K562 (cell line): ENCODE results near the gene THBS1. TPM values are rescaled to one million over a fixed set of nuclear protein-coding genes. Genes with fewer than 3 reads are reported as not detected.

Experiments
- ADNP ChIP-seq: fragments of 200-800 bp; sonication (Bioruptor generic); IDR thresholded peaks from 2 replicates; pipeline ENCODE4 v1.6.1; 2016; ENCODE audit warnings: missing genetic modification characterization, missing compliant biosample characterization
- CHD7 ChIP-seq: fragments of 200-600 bp; sonication (generic); IDR thresholded peaks from one replicate; pipeline ENCODE4 v1.6.1; 2012; ENCODE audit warnings: mild to moderate bottlenecking, low read depth, low read length, inconsistent platforms
- E2F8 ChIP-seq: fragments of 450-650 bp; IDR thresholded peaks from 2 replicates; pipeline ENCODE4 v1.7.1; 2018; ENCODE audit warnings: mild to moderate bottlenecking, low read depth; ENCODE audit not compliant: partially characterized antibody
- HINFP ChIP-seq: fragments of 450-650 bp; conservative IDR thresholded peaks from 2 replicates; pipeline ENCODE4 v1.6.1; 2016; ENCODE audit warnings: missing genetic modification characterization, low read depth, mild to moderate bottlenecking, control low read depth, missing compliant biosample characterization
- SAFB2 ChIP-seq: fragments of 200-400 bp; formaldehyde crosslinking; IDR thresholded peaks from 2 replicates; pipeline ENCODE4 v1.6.1; 2018; ENCODE audit warnings: borderline replicate concordance, low read length, low read depth, moderate library complexity; ENCODE audit not compliant: severe bottlenecking
- ZNF224 ChIP-seq: sonication (generic); formaldehyde crosslinking; IDR thresholded peaks from 2 replicates; pipeline ENCODE4 v1.8.0; 2022; ENCODE audit warnings: mild to moderate bottlenecking, missing genetic modification reagents
- polyA plus RNA-seq, 8 experiments: library from polyadenylated mRNA; depleted of rRNA in 4 of 8; stranded (reverse) in 5 of 8; unstranded in 3 of 8; fragments of >200 nt; fragmentation: Nextera tagmentation in 2 of 8; fragmentation: Illumina TruSeq in 1 of 8; extraction: Ambion mirVana in 2 of 8; extraction: Trizol in 1 of 8; gene quantifications; 2 replicates each; pipeline versions ENCODE4 v1.2.1 to v1.2.3, GENCODE V29; 2011 to 2014; ENCODE audit warnings: inconsistent platforms in 1 of 8, missing spikeins in 1 of 8
- total RNA-seq, 7 experiments: library from RNA; depleted of rRNA in 6 of 7; stranded (reverse); fragments of >200 nt in 6 of 7; fragmentation: Illumina TruSeq in 2 of 7; extraction: Trizol in 2 of 7; gene quantifications; 2 replicates each; pipeline versions ENCODE4 v1.2.1 to v1.2.3, GENCODE V29; 2011 to 2021; ENCODE audit warnings: low replicate concordance in 1 of 7

THBS1 gene
- total and polyA plus RNA-seq, 9 of the 15 experiments (the other 6 are each of a cell fraction or from before 2014, with no cell fraction given), result 0.04 to 1.3 (median 0.40) TPM

GRCh38 chr15:39616731-39617455, 36.0 kb downstream of the THBS1 start (continued):
- TF ChIP-seq CHD7 (no peak), E2F8 (no peak), ZNF224 (CRISPR knock-in tag) (no peak), HINFP (no peak), ADNP (tag) (no peak), SAFB2 (no peak)
